GM12878 (cell line): ENCODE measurements around the gene STXBP3. TPM values are rescaled to one million over a fixed set of nuclear protein-coding genes. Genes with fewer than 3 reads are reported as not detected.

Experiments used
- ATAC-seq: fragments of 200-7000 bp; cut with Tn5 transposase; 3 replicates; pipeline ENCODE4 v1.9.1; 2020; ENCODE audit warnings: mild to moderate bottlenecking, moderate library complexity
- BruUV-seq: library from RNA; stranded (reverse); fragments of 400-500 nt; replicated peaks from 2 replicates; lab custom pipeline; 2021; lab: Mats Ljungman, UMichigan
- CTCF ChIA-PET: fragments of 300-600 bp; sonication (Branson Sonifier 250); formaldehyde crosslinking; extraction: SDS; loops from one replicate; lab custom pipeline; 2021; ENCODE audit warnings: inconsistent platforms; lab: Yijun Ruan, JAX
- POLR2A ChIA-PET: fragments of 350-600 bp; formaldehyde crosslinking; extraction: SDS; loops from one replicate; lab custom pipeline; 2021; ENCODE audit warnings: inconsistent platforms; lab: Charles Lee
- RAD21 ChIA-PET: fragments of 300-600 bp; sonication (Branson Sonifier 250); formaldehyde crosslinking; loops from one replicate; lab custom pipeline; 2023; ENCODE audit warnings: antibody characterized with exemption; ENCODE audit not compliant: unreplicated experiment; lab: Charles Lee
- SMC1A ChIA-PET: fragments of 300-600 bp; sonication (Branson Sonifier 250); formaldehyde crosslinking; loops from one replicate; lab custom pipeline; 2023; ENCODE audit not compliant: unreplicated experiment, uncharacterized antibody; lab: Charles Lee
- DNase-seq: peaks from one replicate; pipeline ENCODE4 v3.0.0-alpha.2; 2011; ENCODE audit warnings: low read depth, low spot score
- FAIRE-seq: peaks from 3 replicates; lab custom pipeline; 2011; peaks lifted over from hg19 to GRCh38; lab: Jason Lieb, UNC
- H2AFZ ChIP-seq: 2 replicates; pipeline ENCODE4 v1.6.0; 2011; ENCODE audit warnings: low read depth, low read length, control low read depth; ENCODE audit not compliant: control insufficient read depth
- H3K27ac ChIP-seq: 2 replicates; pipeline ENCODE4 v1.5.1; 2011; ENCODE audit warnings: control low read depth; ENCODE audit not compliant: control insufficient read depth, insufficient read depth
- H3K27me3 ChIP-seq, 2 experiments: replicated peaks in 1 of 2; 2 replicates each; pipeline versions ENCODE4 v1.6.0 to v1.6.1; 2011; ENCODE audit warnings: low read length in 1 of 2; ENCODE audit not compliant: control insufficient read depth in 2 of 2, insufficient read depth in 2 of 2
- H3K36me3 ChIP-seq, 2 experiments: 2 replicates each; pipeline ENCODE4 v1.5.1; 2011; ENCODE audit warnings: low read length in 1 of 2; ENCODE audit not compliant: control insufficient read depth in 2 of 2, insufficient read depth in 2 of 2
- H3K4me1 ChIP-seq: 2 replicates; pipeline ENCODE4 v1.6.1; 2011; ENCODE audit warnings: mild to moderate bottlenecking, low read length, moderate library complexity, mixed read lengths; ENCODE audit not compliant: control insufficient read depth, insufficient read depth
- H3K4me2 ChIP-seq: 2 replicates; pipeline ENCODE4 v1.6.0; 2011; ENCODE audit warnings: control low read depth; ENCODE audit not compliant: control insufficient read depth, insufficient read depth
- H3K4me3 ChIP-seq: fragments of 200-600 bp; sonication (generic); 2 replicates; pipeline ENCODE4 v1.5.1; 2016
- H3K79me2 ChIP-seq: 2 replicates; pipeline ENCODE4 v1.6.0; 2011; ENCODE audit warnings: low read length; ENCODE audit not compliant: control insufficient read depth, insufficient read depth
- H3K9ac ChIP-seq: 2 replicates; pipeline ENCODE4 v1.8.0; 2011; ENCODE audit warnings: low read length, control low read depth, mixed read lengths; ENCODE audit not compliant: control insufficient read depth, insufficient read depth
- H3K9me3 ChIP-seq: replicated peaks from 3 replicates; pipeline ENCODE4 v1.5.1; 2011; ENCODE audit warnings: mild to moderate bottlenecking, low read length; ENCODE audit not compliant: control insufficient read depth, insufficient read depth
- H4K20me1 ChIP-seq: 2 replicates; pipeline ENCODE4 v1.6.0; 2011; ENCODE audit not compliant: control insufficient read depth, insufficient read depth
- ATF3 ChIP-seq: IDR thresholded peaks from 2 replicates; pipeline ENCODE4 v1.6.1; 2011; ENCODE audit warnings: low read depth, mild to moderate bottlenecking, low read length, moderate library complexity, borderline replicate concordance; ENCODE audit errors: extremely low read depth
- ATF7 ChIP-seq: fragments of 450-650 bp; IDR thresholded peaks from 2 replicates; pipeline ENCODE4 v1.6.1; 2016; ENCODE audit warnings: low read depth, mild to moderate bottlenecking
- BMI1 ChIP-seq: fragments of 450-650 bp; IDR thresholded peaks from 2 replicates; pipeline ENCODE4 v1.6.1; 2016; ENCODE audit warnings: mild to moderate bottlenecking, moderate library complexity, borderline replicate concordance
- FOXM1 ChIP-seq: IDR thresholded peaks from 2 replicates; pipeline ENCODE4 v1.6.1; 2012; ENCODE audit warnings: low read depth, mild to moderate bottlenecking, inconsistent platforms, low read length, moderate library complexity
- GABPA ChIP-seq: IDR thresholded peaks from 2 replicates; pipeline ENCODE4 v1.6.1; 2014; ENCODE audit warnings: antibody characterized with exemption, low read depth, mild to moderate bottlenecking, inconsistent platforms
- GATAD2B ChIP-seq: fragments of 450-650 bp; conservative IDR thresholded peaks from 2 replicates; pipeline ENCODE4 v1.6.1; 2017; ENCODE audit warnings: low read depth, mild to moderate bottlenecking, moderate library complexity
- JUNB ChIP-seq: IDR thresholded peaks from 2 replicates; pipeline ENCODE4 v1.6.1; 2016; ENCODE audit warnings: antibody characterized with exemption, mild to moderate bottlenecking
- KLF5 ChIP-seq: fragments of 450-650 bp; IDR thresholded peaks from 2 replicates; pipeline ENCODE4 v1.6.1; 2014; ENCODE audit warnings: mild to moderate bottlenecking; ENCODE audit not compliant: partially characterized antibody
- POLR2AphosphoS5 ChIP-seq: IDR thresholded peaks from 2 replicates; pipeline ENCODE4 v1.6.1; 2011; ENCODE audit warnings: mild to moderate bottlenecking, low read length, inconsistent platforms
- TARDBP ChIP-seq: IDR thresholded peaks from 2 replicates; pipeline ENCODE4 v1.6.1; 2016; ENCODE audit warnings: borderline replicate concordance
- TCF12 ChIP-seq: IDR thresholded peaks from 2 replicates; pipeline ENCODE4 v1.6.1; 2011; ENCODE audit warnings: low read depth, mild to moderate bottlenecking, low read length
- TCF3 ChIP-seq: IDR thresholded peaks from 2 replicates; pipeline ENCODE4 v1.6.1; 2012; ENCODE audit warnings: low read depth, mild to moderate bottlenecking, low read length, borderline replicate concordance; ENCODE audit not compliant: insufficient read depth
- YBX1 ChIP-seq: fragments of 450-650 bp; IDR thresholded peaks from 2 replicates; pipeline ENCODE4 v1.6.1; 2016; ENCODE audit warnings: antibody characterized with exemption
- ZNF687 ChIP-seq: fragments of 450-650 bp; IDR thresholded peaks from 2 replicates; pipeline ENCODE4 v1.6.1; 2017; ENCODE audit warnings: mild to moderate bottlenecking, moderate library complexity
- WGBS: methylation state at CpG from one replicate; pipeline ENCODE4 v1.1.6; 2016; ENCODE audit warnings: low lambda C conversion rate; ENCODE audit not compliant: insufficient replicate concordance, insufficient coverage; ENCODE audit errors: missing lambda C conversion rate; 5-methylcytosine and 5-hydroxymethylcytosine counted together
- in situ Hi-C: fragments of 300-500 bp; cut with MboI; formaldehyde crosslinking; loops from 9 replicates; pipeline ENCODE4 v1.14.3; 2018; ENCODE audit warnings: mixed read lengths
- intact Hi-C: fragments of 100-400 bp; cut with micrococcal nuclease; formaldehyde crosslinking; loops from one replicate; pipeline ENCODE4 v1.14.2; 2022; ENCODE audit not compliant: unreplicated experiment
- polyA plus RNA-seq, 11 experiments: library from polyadenylated mRNA; depleted of rRNA in 4 of 11; unstranded in 6 of 11; stranded (reverse) in 5 of 11; fragments of >200 nt; fragmentation: Nextera tagmentation in 4 of 11; fragmentation: Illumina TruSeq in 1 of 11; extraction: Ambion mirVana in 4 of 11; extraction: Trizol in 1 of 11; gene quantifications; 1 replicate in 1 of 11; 2 replicates in 10 of 11; pipeline versions ENCODE4 v1.2.1 to v1.2.3, GENCODE V29; 2011 to 2016; ENCODE audit warnings: inconsistent platforms in 2 of 11, missing spikeins in 2 of 11, low read depth in 1 of 11
- total RNA-seq, 4 experiments: library from RNA; depleted of rRNA in 3 of 4; stranded (reverse); fragments of >200 nt in 3 of 4; fragmentation: Illumina TruSeq in 1 of 4; extraction: Trizol in 1 of 4; gene quantifications; 2 replicates each; pipeline versions ENCODE4 v1.2.1 to v1.2.3, GENCODE V29; 2013 to 2021

STXBP3 gene
- total and polyA plus RNA-seq, 10 of the 15 experiments (the other 5 are each of a cell fraction or from before 2014, with no cell fraction given), result 19.6 to 35.1 (median 27.3) TPM

DNA sequence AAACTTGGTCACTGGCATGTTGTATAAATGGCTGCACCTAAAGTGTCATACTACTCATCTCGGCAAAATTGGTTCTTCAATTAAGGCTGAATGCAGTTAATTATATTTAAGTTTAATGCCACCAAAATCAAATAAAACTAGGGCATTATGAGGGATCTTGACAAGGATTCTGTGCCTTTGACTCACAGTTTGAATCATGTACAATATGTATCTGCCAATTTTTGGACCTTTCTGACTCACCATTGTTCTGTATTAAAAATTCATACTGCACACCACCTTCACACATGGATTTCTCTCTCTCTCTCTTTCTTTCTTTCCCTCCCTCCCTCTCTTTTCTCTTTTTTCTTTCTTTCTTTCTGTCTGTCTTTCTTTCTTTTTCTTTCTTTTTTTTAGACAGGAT is 14.1 kb upstream of the STXBP3 start:
- RAD21 ChIA-PET, result no interaction called here
- TF ChIP-seq BMI1 (no peak), KLF5 (no peak), TCF3 (no peak), JUNB (no peak), GABPA (no peak), FOXM1 (no peak), GATAD2B (no peak), TCF12 (no peak), ATF3 (no peak), POLR2AphosphoS5 (no peak), TARDBP (no peak), YBX1 (no peak), ATF7 (no peak), ZNF687 (no peak)
- Histone ChIP-seq H3K27ac (no peak overlapping the region), H3K9me3 (no peaks in the 10 kb centered on the region), H3K79me2 (no peaks in the 10 kb centered on the region), H4K20me1 (no peaks in the 10 kb centered on the region), H2AFZ (no peak overlapping the region), H3K27me3 (peaks cover 0 to 2% of the 10 kb centered on the region in 2 experiments; a peak in 3 of 4 replicates), H3K36me3 (no peaks in the 10 kb centered on the region), H3K9ac (no peak overlapping the region), H3K4me2 (no peak overlapping the region), H3K4me1 (no peaks in the 10 kb centered on the region), H3K4me3 (no peak overlapping the region)
- WGBS, result 100% methylated on average over 1 of the region's 1 CpG
- ATAC-seq (no peak), FAIRE-seq (no peak), DNase-seq (no peak)
- intact Hi-C loops, result no loop called here
- SMC1A ChIA-PET, result no interaction called here
- CTCF ChIA-PET, result interaction anchor here (0.5 kb wide), 1 partner anchor 285 kb away, joined by 4 read pairs; no protein-coding TSS in a partner anchor
- POLR2A ChIA-PET, result no interaction called here
- in situ Hi-C loops, result no loop called here
- no TSS peak for BruUV-seq
